IPS-18a (cell line): ENCODE results near the gene TPD52L3.

ENCODE experiments used
- H3K27ac ChIP-seq: one replicate; pipeline ENCODE4 v1.5.1; 2013; ENCODE audit warnings: low read length
- H3K27me3 ChIP-seq: one replicate; pipeline ENCODE4 v1.6.1; 2013; ENCODE audit warnings: mild to moderate bottlenecking, low read length; ENCODE audit not compliant: control insufficient read depth, insufficient read depth
- H3K36me3 ChIP-seq: one replicate; pipeline ENCODE4 v1.6.1; 2013; ENCODE audit warnings: low read depth, low read length; ENCODE audit not compliant: control insufficient read depth
- H3K4me1 ChIP-seq: one replicate; pipeline ENCODE4 v1.6.1; 2013; ENCODE audit warnings: low read depth, low read length; ENCODE audit not compliant: control insufficient read depth
- H3K4me3 ChIP-seq: one replicate; pipeline ENCODE4 v1.5.1; 2013; ENCODE audit warnings: low read length
- H3K9ac ChIP-seq: one replicate; pipeline ENCODE4 v1.6.1; 2013; ENCODE audit warnings: mild to moderate bottlenecking, low read length, moderate library complexity
- H3K9me3 ChIP-seq: one replicate; pipeline ENCODE4 v1.6.1; 2013; ENCODE audit warnings: low read depth, low read length; ENCODE audit not compliant: control insufficient read depth

TPD52L3 gene

GRCh38 chr9:6328103-6328502 is at the start of gene TPD52L3:
TSS of gene TPD52L3 (plus strand) at chr9:6328375. CDS start at chr9:6328596, 221 bp downstream.
- Histone ChIP-seq H3K9me3 (no peaks in the 10 kb centered on the region), H3K4me1 (no peaks in the 10 kb centered on the region), H3K27ac (no peak within 1 kb of the TSS), H3K27me3 (no peaks in the 10 kb centered on the region), H3K36me3 (no peaks in the 10 kb centered on the region), H3K4me3 (no peak within 1 kb of the TSS), H3K9ac (no peak within 1 kb of the TSS)

GRCh38 chr9:6301858-6302257 is 26.3 kb upstream of the TPD52L3 start:
- H3K4me3 ChIP-seq, result no peak overlapping the region
- no peaks in the 10 kb centered on the region for H3K4me1 ChIP-seq
- H3K27me3 ChIP-seq, result no peaks in the 10 kb centered on the region
- no peak overlapping the region for H3K9ac ChIP-seq
- no peaks in the 10 kb centered on the region for H3K9me3 ChIP-seq
- H3K36me3 ChIP-seq, result no peaks in the 10 kb centered on the region
- no peak overlapping the region for H3K27ac ChIP-seq

DNA sequence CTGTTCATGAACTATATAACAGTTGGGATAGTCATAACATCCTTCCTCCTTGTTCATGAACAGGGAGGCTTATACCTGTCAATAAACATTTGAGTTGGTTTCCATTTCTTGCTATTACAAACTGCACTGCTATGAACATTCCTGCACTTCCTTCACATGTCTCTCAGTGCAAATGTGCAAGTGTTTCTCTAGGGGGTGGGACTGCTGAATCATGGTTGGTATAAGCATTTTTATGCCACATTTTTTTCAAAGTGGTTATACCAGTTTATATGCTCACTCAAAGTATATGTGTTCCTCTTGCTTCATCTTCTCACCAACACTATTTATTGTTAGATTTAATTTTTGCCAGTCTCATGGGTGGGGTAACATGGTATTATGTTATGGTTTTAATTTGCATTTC is 25.8 kb upstream of the TPD52L3 start:
- no peaks in the 10 kb centered on the region for H3K9me3 ChIP-seq
- H3K4me1 ChIP-seq, result no peaks in the 10 kb centered on the region
- no peaks in the 10 kb centered on the region for H3K27me3 ChIP-seq
- no peak overlapping the region for H3K27ac ChIP-seq
- no peak overlapping the region for H3K4me3 ChIP-seq
- H3K9ac ChIP-seq, result no peak overlapping the region
- no peaks in the 10 kb centered on the region for H3K36me3 ChIP-seq

DNA sequence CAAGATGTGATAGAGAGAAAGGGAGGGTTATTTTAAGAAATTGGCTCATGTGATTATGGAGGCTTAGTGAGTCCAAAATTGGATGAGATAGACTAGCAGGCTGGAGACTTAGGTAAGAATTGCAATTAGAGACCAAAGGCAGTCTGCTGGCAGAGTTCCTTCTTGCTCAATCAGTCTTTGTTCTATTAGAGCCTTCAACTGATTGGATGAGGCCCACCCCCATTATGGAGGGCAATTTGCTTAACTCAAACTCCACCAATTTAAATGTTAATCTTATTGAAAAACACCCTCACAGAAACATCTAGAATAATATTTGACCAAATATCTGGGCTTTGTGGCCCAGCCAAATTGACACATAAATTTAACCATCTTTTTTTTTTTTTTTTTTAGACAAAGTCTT is 23.9 kb upstream of the TPD52L3 start:
- H3K27ac ChIP-seq, result no peak overlapping the region
- no peak overlapping the region for H3K4me3 ChIP-seq
- no peaks in the 10 kb centered on the region for H3K27me3 ChIP-seq
- H3K9me3 ChIP-seq, result no peaks in the 10 kb centered on the region
- no peaks in the 10 kb centered on the region for H3K36me3 ChIP-seq
- no peak overlapping the region for H3K9ac ChIP-seq
- H3K4me1 ChIP-seq, result no peaks in the 10 kb centered on the region

GRCh38 chr9:6305954-6306563 is 22.1 kb upstream of the TPD52L3 start:
- Histone ChIP-seq H3K9me3 (no peaks in the 10 kb centered on the region), H3K36me3 (no peaks in the 10 kb centered on the region), H3K27me3 (no peaks in the 10 kb centered on the region), H3K4me1 (no peaks in the 10 kb centered on the region), H3K9ac (no peak overlapping the region), H3K27ac (no peak overlapping the region), H3K4me3 (no peak overlapping the region)

DNA sequence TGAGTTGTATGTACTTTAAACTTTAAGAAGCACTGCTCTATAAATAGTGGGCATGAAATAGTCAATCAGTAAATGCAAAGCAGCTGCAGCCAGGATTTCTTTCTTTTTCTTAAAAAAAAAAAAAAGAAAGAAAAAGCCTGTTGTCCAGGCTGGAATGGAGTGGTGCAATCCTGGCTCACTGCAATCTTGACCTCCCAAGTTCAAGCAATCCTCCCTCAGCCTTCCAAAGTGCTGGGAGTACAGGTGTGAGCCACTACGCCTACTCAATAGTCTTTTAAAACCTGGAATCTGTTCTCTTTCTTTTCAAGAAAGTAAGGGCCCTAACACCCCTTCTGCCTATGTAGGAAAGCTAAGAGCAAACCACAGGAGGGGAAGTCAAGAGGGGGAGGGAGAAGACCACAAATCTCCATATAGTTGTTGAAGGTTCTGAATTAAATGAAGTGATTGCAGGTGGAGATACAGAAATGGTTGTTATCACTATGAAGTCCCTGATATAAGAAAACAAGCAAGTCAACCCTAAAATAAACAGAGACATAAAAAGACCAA is 20.6 kb upstream of the TPD52L3 start:
- Histone ChIP-seq H3K36me3 (no peaks in the 10 kb centered on the region), H3K27ac (no peak overlapping the region), H3K4me3 (no peak overlapping the region), H3K27me3 (no peaks in the 10 kb centered on the region), H3K9ac (no peak overlapping the region), H3K4me1 (no peaks in the 10 kb centered on the region), H3K9me3 (no peaks in the 10 kb centered on the region)

DNA sequence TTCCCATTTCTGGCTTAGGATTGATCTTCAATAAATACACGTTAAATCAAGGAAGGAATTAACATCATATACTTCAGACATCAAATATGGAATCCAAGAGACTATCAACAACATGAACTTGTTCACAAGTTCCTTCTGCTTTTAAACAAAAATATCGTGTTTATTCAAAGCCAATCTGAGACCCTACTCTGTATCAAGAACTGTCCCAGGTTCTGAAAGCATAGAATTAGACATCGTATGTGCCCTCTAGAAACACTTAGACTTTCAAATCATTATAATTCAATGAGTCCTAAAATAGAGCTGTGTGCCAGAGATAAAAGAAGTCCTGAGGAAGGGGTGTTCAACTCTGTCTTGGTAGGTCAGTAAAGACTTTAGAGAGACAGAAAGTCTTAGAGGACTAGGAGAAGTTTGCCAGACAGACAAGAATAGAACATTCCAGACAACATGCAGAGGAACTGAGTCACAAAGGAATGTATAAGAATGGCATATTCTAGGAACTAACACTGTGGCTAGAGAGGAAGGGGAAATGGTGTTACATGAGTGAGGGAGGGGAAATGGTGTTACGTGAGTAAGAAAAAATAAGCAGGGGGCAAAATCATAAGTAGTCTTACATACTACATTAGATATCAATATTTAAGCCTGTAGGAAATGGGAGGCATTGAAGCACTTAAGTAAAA is 2.9 kb downstream of the TPD52L3 start:
- H3K27ac ChIP-seq, result no peak overlapping the region
- H3K36me3 ChIP-seq, result no peaks in the 10 kb centered on the region
- no peaks in the 10 kb centered on the region for H3K27me3 ChIP-seq
- no peaks in the 10 kb centered on the region for H3K4me1 ChIP-seq
- H3K4me3 ChIP-seq, result no peak overlapping the region
- H3K9ac ChIP-seq, result no peak overlapping the region
- H3K9me3 ChIP-seq, result peaks cover 3% of the 10 kb centered on the region

- Histone ChIP-seq H3K27ac (no peak overlapping the region), H3K4me3 (no peak overlapping the region), H3K9me3 (peaks cover 4% of the 10 kb centered on the region), H3K27me3 (no peaks in the 10 kb centered on the region), H3K4me1 (no peaks in the 10 kb centered on the region), H3K9ac (no peak overlapping the region), H3K36me3 (no peaks in the 10 kb centered on the region)
These were observed 6.1 kb downstream of the TPD52L3 start for GRCh38 chr9:6334305-6334704.

DNA sequence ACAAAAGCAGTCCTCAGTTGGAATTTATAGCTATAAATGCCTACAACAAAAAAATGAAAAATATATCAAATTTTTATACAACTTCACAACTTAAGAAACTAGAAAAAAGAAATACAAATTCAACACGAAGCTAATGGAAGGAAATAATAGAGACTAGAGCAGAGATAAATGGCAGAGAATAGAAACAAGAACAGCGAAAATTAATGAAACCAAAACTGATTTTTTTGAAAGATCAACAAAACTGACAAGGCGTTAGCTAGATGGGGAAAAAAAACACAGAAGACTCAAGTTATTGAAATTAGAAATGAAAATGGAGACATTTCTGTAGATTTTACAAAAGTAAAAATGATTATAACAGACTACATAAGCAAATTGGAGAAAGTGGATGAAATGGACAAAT is 20.6 kb downstream of the TPD52L3 start:
- no peak overlapping the region for H3K27ac ChIP-seq
- H3K9me3 ChIP-seq, result no peaks in the 10 kb centered on the region
- H3K4me3 ChIP-seq, result no peak overlapping the region
- H3K27me3 ChIP-seq, result no peaks in the 10 kb centered on the region
- H3K4me1 ChIP-seq, result no peaks in the 10 kb centered on the region
- H3K9ac ChIP-seq, result no peak overlapping the region
- H3K36me3 ChIP-seq, result no peaks in the 10 kb centered on the region

DNA sequence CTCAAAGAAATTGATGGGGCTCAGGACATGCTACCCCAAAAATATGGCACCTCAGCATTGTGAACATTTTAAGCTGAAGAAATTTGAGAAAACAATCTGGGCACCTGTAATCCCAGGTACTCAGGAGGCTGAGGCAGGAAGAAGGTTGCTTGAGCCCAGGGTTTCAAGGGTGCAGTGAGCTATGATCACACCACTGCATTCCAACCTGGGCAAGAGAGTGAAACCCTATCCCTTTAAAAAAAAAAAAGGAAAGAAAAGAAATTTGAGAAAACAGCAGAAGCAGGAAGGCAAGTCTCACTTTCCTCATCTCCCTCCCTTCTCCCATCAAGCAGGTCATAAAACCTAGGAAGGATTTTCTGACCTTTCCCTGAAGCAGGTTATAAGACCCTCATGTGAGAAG is 23.6 kb downstream of the TPD52L3 start:
- Histone ChIP-seq H3K27me3 (no peaks in the 10 kb centered on the region), H3K36me3 (no peaks in the 10 kb centered on the region), H3K4me1 (no peaks in the 10 kb centered on the region), H3K27ac (no peak overlapping the region), H3K9me3 (no peaks in the 10 kb centered on the region), H3K9ac (no peak overlapping the region), H3K4me3 (no peak overlapping the region)

- no peak overlapping the region for H3K4me3 ChIP-seq
- H3K9ac ChIP-seq, result no peak overlapping the region
- no peaks in the 10 kb centered on the region for H3K36me3 ChIP-seq
- no peak overlapping the region for H3K27ac ChIP-seq
- no peaks in the 10 kb centered on the region for H3K27me3 ChIP-seq
- no peaks in the 10 kb centered on the region for H3K9me3 ChIP-seq
- H3K4me1 ChIP-seq, result no peaks in the 10 kb centered on the region
These were observed 26.0 kb downstream of the TPD52L3 start for GRCh38 chr9:6354072-6354686.
